IgD-negative memory B cell (primary cell): ENCODE results near the gene PGM2. TPM values are rescaled to one million over a fixed set of nuclear protein-coding genes. Genes with fewer than 3 reads are reported as not detected.
A peak's percentile ranks its signal among the peaks of the same experiment; 100 is the strongest.

Source experiments
- H3K27ac Mint-ChIP-seq, 3 donors: one replicate each; pipeline ENCODE4 v1.8.0; 2020 to 2022; ENCODE audit warnings: mild to moderate bottlenecking in 3 of 3, mixed read lengths in 3 of 3, moderate library complexity in 1 of 3
- H3K27me3 Mint-ChIP-seq: one replicate; pipeline ENCODE4 v1.8.0; 2021; ENCODE audit warnings: mixed read lengths
- H3K36me3 Mint-ChIP-seq: one replicate; pipeline ENCODE4 v1.8.0; 2020; ENCODE audit warnings: mild to moderate bottlenecking, mixed read lengths
- H3K4me1 Mint-ChIP-seq, 3 donors: one replicate each; pipeline ENCODE4 v1.8.0; 2020 to 2022; ENCODE audit warnings: mixed read lengths in 3 of 3, mild to moderate bottlenecking in 1 of 3
- H3K4me3 Mint-ChIP-seq, 4 donors: one replicate each; pipeline ENCODE4 v1.8.0; 2020 to 2022; ENCODE audit warnings: mild to moderate bottlenecking in 4 of 4, mixed read lengths in 4 of 4, moderate library complexity in 3 of 4
- H3K9me3 Mint-ChIP-seq, 3 donors: one replicate each; pipeline ENCODE4 v1.8.0; 2020 to 2021; ENCODE audit warnings: mixed read lengths in 3 of 3, mild to moderate bottlenecking in 1 of 3
- polyA plus RNA-seq: library from polyadenylated mRNA; unstranded; fragments of 300-500 nt; fragmentation: Illumina TruSeq; gene quantifications from one replicate; pipeline ENCODE4 v1.2.3, GENCODE V29; 2021

Gene PGM2
- polyA plus RNA-seq, 1 donor from 2014 or later, result 19.8 TPM

- H3K36me3 Mint-ChIP-seq, result no peaks in the 10 kb centered on the region
- H3K27ac Mint-ChIP-seq, result peak within 1 kb of the TSS; percentile 81 to 97 (median 95)
Observed at GRCh38 chr4:37890801-37891259, 64.3 kb downstream of the PGM2 start, which contains the start of gene TBC1D1. TSS of gene TBC1D1 (plus strand) at chr4:37891084. CDS start at chr4:37902096, 11,012 bp downstream.

DNA sequence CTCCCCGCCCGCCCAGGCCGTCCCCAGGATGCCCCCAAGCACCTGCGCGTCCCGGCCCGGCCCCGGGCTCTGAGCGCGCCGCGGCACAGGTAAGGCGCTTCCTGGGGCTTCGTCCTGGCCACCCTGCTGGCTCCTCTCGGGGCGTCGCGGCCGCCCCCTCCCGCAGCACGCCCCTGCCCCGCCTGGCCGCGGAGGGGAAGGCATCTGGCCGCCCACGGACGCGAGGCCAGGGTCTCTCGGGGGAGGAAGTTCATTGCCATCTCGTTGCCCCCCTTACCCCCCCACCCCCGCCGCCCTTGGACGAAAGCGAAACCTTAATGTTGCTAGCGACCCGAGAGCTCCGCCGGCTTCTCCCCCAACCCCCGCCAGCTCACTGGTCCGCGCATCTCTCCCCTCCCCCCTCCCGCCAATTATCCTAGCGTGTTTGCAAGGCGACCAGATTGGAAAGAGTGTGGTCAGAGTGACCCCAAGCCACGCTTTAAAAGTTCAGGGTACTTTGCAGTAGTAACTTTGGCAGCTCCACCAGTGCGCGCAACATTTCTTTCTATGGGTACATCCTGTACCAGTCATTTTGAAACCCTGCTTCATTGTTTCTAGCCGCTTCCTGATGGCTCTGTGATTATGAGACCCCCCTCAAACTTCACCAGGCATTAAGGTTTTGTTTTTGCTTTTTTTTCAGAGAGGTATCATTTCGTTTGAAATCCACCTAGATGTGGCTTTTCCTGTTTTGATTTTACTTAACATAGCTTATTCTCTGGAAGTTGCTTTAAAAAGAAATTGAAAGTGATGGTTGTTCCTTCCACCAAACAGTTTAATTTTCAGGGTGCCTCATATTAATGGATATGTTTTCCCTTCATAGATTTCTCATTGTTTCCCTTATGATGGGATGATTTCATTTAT lies 65.0 kb downstream of the PGM2 start:
- Mint-ChIP-seq H3K4me1 (peaks cover 13 to 37% (median 17%) of the 10 kb centered on the region in 3 donors), H3K27me3 (no peaks in the 10 kb centered on the region), H3K36me3 (no peaks in the 10 kb centered on the region), H3K27ac (peak overlapping the region; percentile 81 to 97 (median 95)), H3K9me3 (no peaks in the 10 kb centered on the region), H3K4me3 (peak overlapping the region; percentile 93 to 99 (median 97))

More at GRCh38 chr4:37890801-37891259, 64.3 kb downstream of the PGM2 start, which contains the start of gene TBC1D1:
- Mint-ChIP-seq H3K9me3 (no peaks in the 10 kb centered on the region), H3K4me1 (peaks cover 7 to 38% (median 14%) of the 10 kb centered on the region in 3 donors), H3K27me3 (no peaks in the 10 kb centered on the region), H3K4me3 (peak within 1 kb of the TSS; percentile 93 to 99 (median 97))

- peaks cover 22 to 44% (median 23%) of the 10 kb centered on the region in 3 donors for H3K4me1 Mint-ChIP-seq
Observed at GRCh38 chr4:37892641-37893040, 66.2 kb downstream of the PGM2 start.

DNA sequence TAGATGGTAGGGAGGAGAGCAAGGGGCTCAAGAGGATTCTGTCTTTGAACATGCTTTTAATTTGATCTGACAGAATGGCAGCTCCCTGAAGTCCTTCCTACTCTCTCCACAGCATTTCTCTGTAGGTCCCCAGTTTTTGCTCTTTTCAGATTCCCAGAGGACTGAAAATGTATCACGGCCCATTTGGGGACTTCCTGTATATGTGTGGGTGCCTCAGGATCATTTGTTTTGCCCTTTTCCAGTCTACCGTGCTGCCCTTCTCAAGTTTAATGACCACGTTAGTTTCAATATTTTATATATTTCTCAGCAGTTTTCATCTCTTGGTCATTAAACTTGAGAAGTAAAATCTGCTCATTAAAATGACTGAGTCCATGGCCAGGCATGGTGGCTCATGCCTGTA lies 66.7 kb downstream of the PGM2 start:
- Mint-ChIP-seq H3K9me3 (no peaks in the 10 kb centered on the region), H3K36me3 (peaks cover 1% of the 10 kb centered on the region), H3K27ac (peak overlapping the region; percentile 74 to 95 (median 81)), H3K4me3 (peak overlapping the region; percentile 93 to 99 (median 97)), H3K27me3 (no peaks in the 10 kb centered on the region), H3K4me1 (peaks cover 23 to 40% (median 23%) of the 10 kb centered on the region in 3 donors)

More at GRCh38 chr4:37892641-37893040, 66.2 kb downstream of the PGM2 start:
- H3K4me3 Mint-ChIP-seq, result peak overlapping the region; percentile 93 to 99 (median 97)
- H3K9me3 Mint-ChIP-seq, result no peaks in the 10 kb centered on the region
- H3K36me3 Mint-ChIP-seq, result peaks cover 1% of the 10 kb centered on the region
- H3K27ac Mint-ChIP-seq, result peak overlapping the region; percentile 81 to 97 (median 95)
- H3K27me3 Mint-ChIP-seq, result no peaks in the 10 kb centered on the region

DNA sequence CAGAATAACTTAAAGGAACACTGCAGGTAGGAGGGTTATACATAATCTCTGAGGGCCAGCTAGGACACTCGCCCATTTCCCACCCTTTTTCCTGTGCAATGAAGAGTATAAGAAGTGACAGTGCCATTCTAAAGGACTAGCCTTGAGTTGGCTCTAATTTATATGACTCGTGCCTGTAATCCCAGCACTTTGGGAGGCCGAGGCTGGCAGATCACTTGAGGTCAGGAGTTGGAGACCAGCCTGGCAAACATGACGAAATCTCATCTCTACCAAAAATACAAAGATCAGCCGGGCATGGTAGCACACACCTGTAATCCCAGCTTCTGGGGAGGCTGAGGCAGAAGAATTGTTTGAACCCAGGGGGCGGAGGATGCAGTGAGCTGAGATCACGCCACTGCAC lies 68.8 kb downstream of the PGM2 start:
- Mint-ChIP-seq H3K27me3 (no peaks in the 10 kb centered on the region), H3K36me3 (peaks cover 9% of the 10 kb centered on the region), H3K27ac (no peak overlapping the region), H3K9me3 (peaks cover 0 to 2% (median 0%) of the 10 kb centered on the region in 3 donors), H3K4me1 (peaks cover 24 to 37% (median 33%) of the 10 kb centered on the region in 3 donors), H3K4me3 (no peak overlapping the region)

- no peaks in the 10 kb centered on the region for H3K27me3 Mint-ChIP-seq
- H3K27ac Mint-ChIP-seq, result no peak overlapping the region
- peaks cover 0 to 2% (median 0%) of the 10 kb centered on the region in 3 donors for H3K9me3 Mint-ChIP-seq
- H3K36me3 Mint-ChIP-seq, result peaks cover 9% of the 10 kb centered on the region
- peaks cover 24 to 39% (median 33%) of the 10 kb centered on the region in 3 donors for H3K4me1 Mint-ChIP-seq
- H3K4me3 Mint-ChIP-seq, result no peak overlapping the region
Observed at GRCh38 chr4:37896206-37896860, 69.8 kb downstream of the PGM2 start.

DNA sequence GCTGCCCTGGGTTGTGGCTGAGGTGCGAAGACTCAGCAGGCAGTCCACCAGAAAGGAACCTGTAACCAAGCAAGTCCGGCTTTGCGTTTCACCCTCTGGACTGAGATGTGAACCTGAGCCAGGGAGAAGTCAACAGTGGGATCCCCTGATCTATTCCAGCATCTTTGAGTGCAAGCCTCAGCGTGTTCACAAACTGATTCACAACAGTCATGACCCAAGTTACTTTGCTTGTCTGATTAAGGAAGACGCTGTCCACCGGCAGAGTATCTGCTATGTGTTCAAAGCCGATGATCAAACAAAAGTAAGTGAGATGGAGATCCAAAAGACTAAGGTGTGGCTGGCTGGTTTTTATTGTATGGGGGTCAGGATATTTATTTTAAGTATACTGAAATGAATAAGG lies 75.7 kb downstream of the PGM2 start:
- H3K27me3 Mint-ChIP-seq, result no peaks in the 10 kb centered on the region
- H3K9me3 Mint-ChIP-seq, result peaks cover 0 to 2% (median 0%) of the 10 kb centered on the region in 3 donors
- no peak overlapping the region for H3K4me3 Mint-ChIP-seq
- peaks cover 12 to 23% (median 23%) of the 10 kb centered on the region in 3 donors for H3K4me1 Mint-ChIP-seq
- H3K36me3 Mint-ChIP-seq, result peaks cover 15% of the 10 kb centered on the region
- H3K27ac Mint-ChIP-seq, result no peak overlapping the region

DNA sequence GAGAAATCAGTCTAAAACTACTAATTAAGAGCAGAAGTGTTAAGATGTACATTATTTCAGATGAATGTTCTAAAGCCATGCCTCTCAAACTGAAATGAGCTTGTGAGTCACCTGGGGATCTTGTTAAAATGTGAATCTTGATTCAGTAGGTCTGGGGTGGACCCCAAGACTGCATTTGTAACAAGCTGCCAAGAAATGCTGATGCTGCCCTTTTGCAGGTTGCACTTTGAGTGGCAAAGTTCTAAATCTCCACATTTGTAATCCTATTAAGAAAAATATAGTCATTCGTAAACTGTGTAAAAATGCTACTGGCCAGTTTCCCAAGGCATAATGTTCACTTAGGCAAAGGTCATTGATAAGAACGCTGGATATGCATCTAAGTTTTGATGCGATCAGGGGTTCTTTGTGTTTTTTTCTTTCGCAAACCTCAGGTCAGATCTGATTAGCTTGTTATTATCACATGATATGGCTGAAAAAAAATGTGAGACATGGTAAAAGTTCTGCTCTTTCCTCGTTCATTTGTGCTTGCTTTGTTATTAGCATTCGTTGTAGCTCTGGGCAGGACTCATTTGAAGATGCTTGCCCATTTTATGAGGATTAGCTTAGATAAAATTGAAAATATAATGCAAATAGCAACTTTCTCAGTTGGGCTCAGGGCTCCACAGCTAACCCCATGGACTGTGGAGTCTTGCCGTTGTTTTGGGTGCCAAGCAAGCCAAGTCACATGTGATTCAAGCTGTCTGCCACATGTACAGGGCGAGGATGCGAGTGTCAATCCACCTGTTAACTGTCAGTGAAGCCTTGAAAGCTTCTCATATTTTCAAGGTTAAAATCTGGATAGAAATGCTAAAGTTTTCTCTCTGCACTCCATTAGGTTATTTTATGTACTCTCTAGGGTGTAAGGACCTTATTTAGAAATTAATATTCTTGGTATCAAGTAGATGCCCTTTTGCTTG lies 76.5 kb downstream of the PGM2 start:
- no peaks in the 10 kb centered on the region for H3K27me3 Mint-ChIP-seq
- H3K4me1 Mint-ChIP-seq, result peaks cover 8 to 24% (median 19%) of the 10 kb centered on the region in 3 donors
- H3K36me3 Mint-ChIP-seq, result peaks cover 14% of the 10 kb centered on the region
- peaks cover 0 to 2% (median 0%) of the 10 kb centered on the region in 3 donors for H3K9me3 Mint-ChIP-seq
- peak overlapping the region in 1 of 4 donors; percentile 43 for H3K4me3 Mint-ChIP-seq
- H3K27ac Mint-ChIP-seq, result no peak overlapping the region

GRCh38 chr4:37903901-37904300 lies 77.4 kb downstream of the PGM2 start:
- Mint-ChIP-seq H3K27me3 (no peaks in the 10 kb centered on the region), H3K4me1 (peaks cover 12 to 24% (median 18%) of the 10 kb centered on the region in 3 donors), H3K36me3 (peaks cover 13% of the 10 kb centered on the region), H3K27ac (no peak overlapping the region), H3K9me3 (peaks cover 0 to 2% (median 0%) of the 10 kb centered on the region in 3 donors), H3K4me3 (no peak overlapping the region)

DNA sequence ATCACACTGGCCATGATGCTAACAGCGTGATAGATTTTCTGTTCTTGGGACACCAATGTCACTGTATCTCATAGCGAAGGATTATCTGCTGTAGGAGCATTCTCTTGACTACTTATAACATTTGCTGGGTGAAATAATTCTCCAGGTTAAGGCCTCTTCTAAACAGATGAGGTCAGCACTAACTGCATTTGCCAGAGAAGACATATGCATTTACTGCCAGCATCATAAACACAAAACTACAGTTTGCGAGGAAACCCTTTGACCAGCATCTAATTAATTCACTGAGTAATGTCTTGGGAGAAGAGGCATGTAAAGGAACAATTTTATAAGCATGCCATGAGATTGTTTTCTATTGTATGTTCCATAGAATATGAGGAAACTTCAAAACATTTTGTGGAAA lies 78.3 kb downstream of the PGM2 start:
- Mint-ChIP-seq H3K36me3 (peaks cover 7% of the 10 kb centered on the region), H3K9me3 (no peaks in the 10 kb centered on the region), H3K27me3 (no peaks in the 10 kb centered on the region), H3K4me1 (peaks cover 10 to 22% (median 10%) of the 10 kb centered on the region in 3 donors), H3K4me3 (no peak overlapping the region), H3K27ac (no peak overlapping the region)

- Mint-ChIP-seq H3K4me3 (no peak overlapping the region), H3K27me3 (no peaks in the 10 kb centered on the region), H3K4me1 (peaks cover 10 to 20% (median 10%) of the 10 kb centered on the region in 3 donors), H3K36me3 (peaks cover 7% of the 10 kb centered on the region), H3K27ac (no peak overlapping the region), H3K9me3 (no peaks in the 10 kb centered on the region)
Observed at GRCh38 chr4:37905533-37906169, 79.2 kb downstream of the PGM2 start.

DNA sequence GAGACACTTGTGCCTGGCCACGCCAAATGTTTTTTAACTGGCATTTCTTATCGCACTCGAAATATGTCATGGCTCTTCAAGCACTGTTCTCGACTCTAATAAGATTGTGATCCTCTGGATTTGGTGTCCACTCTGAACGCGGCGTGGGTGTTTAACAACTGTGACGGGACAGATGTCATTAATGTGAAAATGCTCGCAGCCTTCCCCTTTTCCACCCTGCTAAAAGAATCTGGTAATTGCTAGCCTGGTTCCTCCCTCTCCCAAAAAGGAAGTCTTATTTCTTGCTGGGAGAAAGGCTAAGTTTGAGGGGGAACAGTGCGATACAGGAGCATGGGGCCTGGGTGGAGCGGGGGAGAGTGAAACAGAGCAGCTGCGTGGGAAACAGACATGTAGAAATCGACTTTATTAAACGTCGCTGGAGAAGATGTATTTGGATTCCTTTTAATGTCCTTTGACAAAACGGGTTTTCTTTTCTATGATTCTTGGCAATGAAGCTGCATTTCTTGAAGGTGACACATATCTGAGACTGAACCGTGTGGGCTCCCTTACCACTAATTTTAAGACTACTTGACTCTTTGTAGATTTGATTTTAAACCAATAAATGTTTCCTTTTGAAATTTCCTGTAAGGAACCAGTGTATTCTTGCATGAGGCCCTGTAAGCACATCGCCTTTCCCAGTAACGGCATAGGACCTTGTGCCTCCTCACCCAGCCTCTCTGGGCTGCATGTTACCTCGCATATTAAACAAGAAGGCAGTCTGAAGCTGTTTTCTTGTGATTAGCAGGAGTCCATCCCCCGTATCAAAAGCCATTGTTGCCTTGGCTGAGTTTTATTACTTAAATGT lies 82.2 kb downstream of the PGM2 start:
- Mint-ChIP-seq H3K27me3 (no peaks in the 10 kb centered on the region), H3K4me1 (peaks cover 5 to 16% (median 9%) of the 10 kb centered on the region in 3 donors), H3K4me3 (no peak overlapping the region), H3K27ac (no peak overlapping the region), H3K36me3 (peaks cover 6% of the 10 kb centered on the region), H3K9me3 (no peaks in the 10 kb centered on the region)
